ACC112 (cell line): ENCODE data around the gene TNNT3.
A peak's percentile ranks its signal among the peaks of the same experiment; 100 is the strongest.

ENCODE experiments used
- H2AFZ ChIP-seq: fragments of 200-600 bp; sonication (generic); one replicate; pipeline ENCODE4 v1.6.0; 2017; ENCODE audit warnings: antibody characterized with exemption, low read length; ENCODE audit not compliant: unreplicated experiment
- H3K27ac ChIP-seq: fragments of 200-600 bp; sonication (generic); 2 replicates; pipeline ENCODE4 v1.5.1; 2014; ENCODE audit warnings: low read depth, mild to moderate bottlenecking, antibody characterized with exemption, low read length, moderate library complexity
- H3K27me3 ChIP-seq: fragments of 200-600 bp; sonication (generic); 2 replicates; pipeline ENCODE4 v1.6.1; 2014; ENCODE audit warnings: mild to moderate bottlenecking, antibody characterized with exemption, low read length, moderate library complexity, mixed read lengths; ENCODE audit not compliant: insufficient read depth
- H3K36me3 ChIP-seq: fragments of 200-600 bp; sonication (generic); 2 replicates; pipeline ENCODE4 v1.6.1; 2016; ENCODE audit warnings: mild to moderate bottlenecking, antibody characterized with exemption, low read length, moderate library complexity, mixed read lengths; ENCODE audit not compliant: insufficient read depth
- H3K4me1 ChIP-seq: fragments of 200-600 bp; sonication (generic); one replicate; pipeline ENCODE4 v1.6.1; 2016; ENCODE audit warnings: low read length, mixed read lengths; ENCODE audit not compliant: insufficient read depth, unreplicated experiment, control insufficient read depth
- H3K4me3 ChIP-seq: fragments of 200-600 bp; sonication (generic); 2 replicates; pipeline ENCODE4 v1.5.1; 2014; ENCODE audit warnings: mild to moderate bottlenecking, low read depth, low read length
- H3K79me2 ChIP-seq: fragments of 200-600 bp; sonication (generic); one replicate; pipeline ENCODE4 v1.6.0; 2016; ENCODE audit warnings: low read length; ENCODE audit not compliant: control insufficient read depth, unreplicated experiment, insufficient read depth

The TNNT3 gene

DNA sequence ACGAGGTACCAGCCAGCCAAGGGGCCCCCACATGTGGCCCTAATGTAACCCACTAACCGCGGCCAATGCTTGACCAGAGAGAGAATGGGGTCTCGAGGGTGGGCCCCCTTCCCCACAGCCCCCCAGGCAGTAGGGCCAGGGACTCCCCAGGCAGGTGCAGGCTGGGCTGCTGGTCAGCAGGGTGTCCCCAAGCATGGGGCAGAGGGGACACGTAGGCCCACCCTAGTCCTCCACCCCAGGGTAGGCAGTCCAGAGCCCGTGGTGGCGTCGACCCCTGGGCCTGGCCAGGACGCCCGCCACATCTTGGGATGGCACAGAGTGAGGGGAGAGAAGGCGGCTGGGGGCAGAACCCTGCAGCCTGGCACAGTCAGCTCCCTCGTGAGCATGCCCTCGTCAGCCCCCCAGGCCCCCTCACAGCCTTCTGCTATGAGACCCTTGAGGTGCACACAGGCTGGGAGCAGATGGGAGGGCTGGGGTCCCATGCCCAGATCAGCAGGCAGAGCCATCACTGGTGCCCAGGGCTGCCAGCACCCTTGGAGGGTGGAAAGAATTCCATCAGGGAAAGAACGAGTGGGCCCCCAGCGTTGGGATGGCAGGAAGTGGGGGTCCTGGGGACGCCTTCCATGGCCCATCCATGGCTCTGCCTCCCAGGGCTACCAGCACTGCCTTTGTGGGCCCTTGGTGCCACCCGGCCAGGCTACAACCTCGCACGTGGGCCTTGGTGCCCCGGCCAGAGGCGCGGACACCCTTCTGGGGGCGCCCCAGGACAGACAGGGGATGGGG, 6.1 kb downstream of the TNNT3 start:
- Histone ChIP-seq H3K27ac (no peak overlapping the region), H3K79me2 (no peaks in the 10 kb centered on the region), H3K27me3 (no peaks in the 10 kb centered on the region), H2AFZ (no peak overlapping the region), H3K36me3 (no peaks in the 10 kb centered on the region), H3K4me1 (peaks cover 11% of the 10 kb centered on the region), H3K4me3 (no peak overlapping the region)

DNA sequence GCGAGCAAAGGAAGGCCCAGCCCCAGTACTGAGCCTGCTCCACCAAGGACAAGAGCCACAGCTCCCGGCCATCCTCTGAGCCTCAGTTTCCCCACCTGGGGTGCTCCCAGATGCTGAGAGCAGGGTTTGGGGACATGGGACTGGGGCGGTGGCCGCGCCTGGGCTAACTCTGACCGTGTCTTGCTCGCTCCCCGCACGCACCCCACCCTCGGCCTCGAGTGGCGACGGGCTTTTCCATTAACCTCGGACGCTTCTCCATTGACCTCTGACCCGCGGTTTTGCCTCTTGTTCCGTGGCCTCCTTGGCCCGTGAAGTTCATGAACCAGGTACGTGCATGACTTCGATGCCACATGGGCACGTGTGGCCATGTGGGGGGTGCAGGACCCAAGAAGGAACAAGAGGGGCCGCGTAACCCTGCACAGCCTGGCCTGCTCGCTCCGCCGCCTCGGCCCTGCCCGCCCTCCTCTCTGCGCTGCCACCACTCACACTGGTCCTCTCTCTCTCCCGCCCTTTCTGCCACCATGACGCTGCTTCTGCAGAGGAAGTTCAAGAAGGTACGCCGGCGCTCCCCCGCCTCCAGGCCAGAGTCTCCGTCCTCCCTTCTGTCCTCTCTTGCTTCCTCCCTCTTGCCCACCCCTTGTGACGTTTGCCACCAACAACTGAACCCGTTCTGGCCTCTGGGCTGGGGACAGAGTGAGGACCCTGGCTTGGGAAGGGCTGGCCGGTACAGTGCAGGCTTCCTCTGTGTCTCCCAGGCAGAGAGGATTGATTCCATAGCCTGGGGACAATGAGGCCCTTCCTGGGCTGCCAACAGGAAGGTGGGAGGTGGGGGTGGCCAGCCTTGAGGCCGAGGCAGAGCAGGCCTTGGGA, 6.9 kb downstream of the TNNT3 start:
- Histone ChIP-seq H3K4me3 (no peak overlapping the region), H2AFZ (no peak overlapping the region), H3K4me1 (peaks cover 12% of the 10 kb centered on the region), H3K27ac (no peak overlapping the region), H3K27me3 (no peaks in the 10 kb centered on the region), H3K36me3 (no peaks in the 10 kb centered on the region), H3K79me2 (no peaks in the 10 kb centered on the region)

DNA sequence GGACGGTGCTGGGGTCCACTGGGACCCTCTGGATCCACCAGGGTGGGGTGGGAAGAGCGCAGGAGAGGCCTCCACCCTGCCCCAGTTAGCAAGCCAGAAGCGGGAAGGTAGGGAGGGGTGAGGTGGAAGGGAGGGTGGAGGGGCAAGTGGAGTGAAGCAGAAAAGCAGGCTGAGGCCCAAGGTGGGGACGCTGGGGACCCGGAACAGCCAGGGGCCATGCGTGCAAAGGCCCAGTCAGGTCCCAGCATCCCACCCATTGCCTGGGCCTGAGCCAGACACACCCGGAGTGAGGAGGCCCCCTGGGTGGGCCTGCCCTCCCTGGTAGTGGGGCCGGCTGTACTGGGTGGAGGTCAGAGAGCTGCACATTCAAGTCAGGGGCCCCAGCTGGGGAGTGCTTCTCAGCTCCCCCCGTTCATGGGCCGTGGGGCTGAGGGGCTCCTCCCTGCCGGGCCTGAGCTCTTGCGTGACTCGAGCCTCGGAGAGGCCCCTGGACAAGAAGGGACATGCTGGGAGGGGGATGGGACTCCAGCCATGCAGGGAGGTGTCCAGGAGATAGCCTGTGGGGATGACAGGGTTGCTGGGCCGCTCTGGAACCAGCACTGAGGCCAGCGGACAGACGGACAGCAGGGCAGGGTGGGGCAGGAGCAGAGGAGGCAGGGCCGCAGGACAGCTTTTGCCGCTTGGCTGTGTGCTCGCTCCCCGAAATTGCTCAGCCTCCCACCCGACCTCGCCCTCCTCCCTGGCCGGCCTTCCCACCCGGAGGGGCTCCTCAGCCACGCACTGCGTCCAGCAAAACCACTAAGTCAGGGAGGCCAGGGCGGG, 7.7 kb downstream of the TNNT3 start:
- no peaks in the 10 kb centered on the region for H3K27me3 ChIP-seq
- H2AFZ ChIP-seq: no peak overlapping the region
- H3K79me2 ChIP-seq: no peaks in the 10 kb centered on the region
- H3K4me3 ChIP-seq: no peak overlapping the region
- no peak overlapping the region for H3K27ac ChIP-seq
- H3K36me3 ChIP-seq: no peaks in the 10 kb centered on the region
- peaks cover 8% of the 10 kb centered on the region for H3K4me1 ChIP-seq

DNA sequence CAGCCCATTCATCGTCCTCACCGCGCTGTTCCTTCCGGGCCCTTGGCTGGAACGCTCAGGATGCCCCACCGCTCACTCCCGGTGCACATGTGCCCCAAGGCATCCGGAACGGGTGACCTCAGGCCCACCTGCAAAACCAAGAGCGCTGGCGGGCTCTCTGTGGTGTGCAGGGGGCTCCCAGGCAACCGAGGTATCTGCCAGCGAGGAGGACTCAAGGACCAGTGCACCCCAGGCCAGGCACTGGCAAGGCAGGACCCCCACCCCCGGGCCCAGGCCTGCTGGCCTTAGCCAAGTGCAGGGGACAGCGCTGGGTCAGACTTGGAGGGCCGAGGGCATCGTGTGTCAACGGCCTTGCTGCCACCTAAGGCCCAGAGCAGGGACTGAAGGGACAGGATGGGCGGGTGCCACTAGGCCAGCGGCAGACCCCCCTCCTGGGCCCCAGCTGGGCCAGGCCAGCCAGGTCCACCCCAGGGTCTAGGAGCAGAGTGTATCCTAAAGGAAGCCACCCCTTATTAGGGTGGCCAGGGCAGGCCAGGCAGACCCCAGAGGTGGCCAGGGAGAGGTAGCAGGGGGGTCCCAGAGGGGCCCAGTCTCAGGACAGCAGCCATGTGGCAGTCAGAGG, 8.5 kb downstream of the TNNT3 start:
- no peak overlapping the region for H3K27ac ChIP-seq
- H3K4me1 ChIP-seq: peaks cover 8% of the 10 kb centered on the region
- no peaks in the 10 kb centered on the region for H3K36me3 ChIP-seq
- H3K27me3 ChIP-seq: no peaks in the 10 kb centered on the region
- H2AFZ ChIP-seq: no peak overlapping the region
- no peaks in the 10 kb centered on the region for H3K79me2 ChIP-seq
- H3K4me3 ChIP-seq: no peak overlapping the region

DNA sequence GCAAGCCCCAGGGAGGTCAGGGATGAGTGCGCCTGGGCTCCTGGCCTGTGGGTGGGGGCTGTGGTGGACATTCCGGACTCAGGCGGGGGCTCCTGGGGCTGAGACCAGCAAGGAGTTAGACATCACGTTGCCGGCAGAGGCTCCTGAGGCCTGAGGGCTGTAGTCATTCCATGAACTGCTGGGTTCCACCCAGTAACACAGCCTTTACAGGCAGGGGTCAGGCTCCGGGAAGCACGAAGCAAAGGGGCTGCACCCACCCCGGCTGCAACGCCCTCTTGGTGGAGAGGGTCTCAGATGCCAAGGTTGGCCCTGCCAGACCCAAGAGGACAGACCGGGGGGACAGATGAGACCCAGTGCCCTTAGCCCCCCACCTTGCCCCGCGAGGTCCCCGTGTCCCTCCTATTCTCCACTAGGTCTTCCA, 9.0 kb downstream of the TNNT3 start:
- Histone ChIP-seq H3K4me1 (peaks cover 8% of the 10 kb centered on the region), H3K27me3 (no peaks in the 10 kb centered on the region)

DNA sequence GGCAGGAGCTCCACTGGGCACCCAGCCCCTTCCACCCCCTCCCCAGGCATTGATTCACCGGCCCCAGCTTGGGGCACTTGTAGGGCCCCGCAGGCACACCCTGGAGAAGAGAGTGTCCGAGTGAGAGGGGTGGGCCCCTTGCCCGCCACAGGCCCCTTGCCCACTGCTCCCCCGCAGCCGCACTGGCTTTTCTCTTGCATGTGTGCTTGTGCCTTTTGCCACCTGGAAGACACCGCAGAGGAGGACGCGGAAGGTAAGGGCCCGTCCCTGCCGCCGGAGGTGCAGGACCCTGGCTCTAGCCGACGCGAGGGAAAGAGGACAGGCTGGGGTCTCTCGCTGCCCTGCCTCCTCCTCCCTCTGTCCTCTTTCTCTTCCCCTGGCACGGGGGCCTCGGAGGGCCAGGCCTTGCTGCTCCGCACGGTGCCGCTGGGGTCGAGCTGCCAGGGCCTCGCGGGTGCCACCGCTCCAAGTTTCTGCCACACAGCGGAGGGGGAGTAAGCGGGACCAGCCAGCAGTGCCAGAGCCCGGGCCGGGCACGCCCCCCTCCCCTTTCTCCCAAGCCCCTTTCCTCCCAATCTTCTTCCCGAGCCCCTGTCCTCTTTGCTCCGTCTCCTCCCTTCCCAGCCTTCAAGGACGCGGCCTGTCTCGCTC, 9.5 kb downstream of the TNNT3 start:
- Histone ChIP-seq H3K79me2 (no peaks in the 10 kb centered on the region), H3K27ac (no peak overlapping the region), H3K4me3 (no peak overlapping the region), H2AFZ (no peak overlapping the region), H3K4me1 (peaks cover 8% of the 10 kb centered on the region), H3K36me3 (no peaks in the 10 kb centered on the region), H3K27me3 (0 out of 2 replicates have a peak, but pooled peaks cover under 1% of the 10 kb centered on the region)

More for the DNA sequence above, 9.0 kb downstream of the TNNT3 start:
- H3K79me2 ChIP-seq: no peaks in the 10 kb centered on the region
- H3K36me3 ChIP-seq: no peaks in the 10 kb centered on the region
- no peak overlapping the region for H3K27ac ChIP-seq
- no peak overlapping the region for H2AFZ ChIP-seq
- no peak overlapping the region for H3K4me3 ChIP-seq

DNA sequence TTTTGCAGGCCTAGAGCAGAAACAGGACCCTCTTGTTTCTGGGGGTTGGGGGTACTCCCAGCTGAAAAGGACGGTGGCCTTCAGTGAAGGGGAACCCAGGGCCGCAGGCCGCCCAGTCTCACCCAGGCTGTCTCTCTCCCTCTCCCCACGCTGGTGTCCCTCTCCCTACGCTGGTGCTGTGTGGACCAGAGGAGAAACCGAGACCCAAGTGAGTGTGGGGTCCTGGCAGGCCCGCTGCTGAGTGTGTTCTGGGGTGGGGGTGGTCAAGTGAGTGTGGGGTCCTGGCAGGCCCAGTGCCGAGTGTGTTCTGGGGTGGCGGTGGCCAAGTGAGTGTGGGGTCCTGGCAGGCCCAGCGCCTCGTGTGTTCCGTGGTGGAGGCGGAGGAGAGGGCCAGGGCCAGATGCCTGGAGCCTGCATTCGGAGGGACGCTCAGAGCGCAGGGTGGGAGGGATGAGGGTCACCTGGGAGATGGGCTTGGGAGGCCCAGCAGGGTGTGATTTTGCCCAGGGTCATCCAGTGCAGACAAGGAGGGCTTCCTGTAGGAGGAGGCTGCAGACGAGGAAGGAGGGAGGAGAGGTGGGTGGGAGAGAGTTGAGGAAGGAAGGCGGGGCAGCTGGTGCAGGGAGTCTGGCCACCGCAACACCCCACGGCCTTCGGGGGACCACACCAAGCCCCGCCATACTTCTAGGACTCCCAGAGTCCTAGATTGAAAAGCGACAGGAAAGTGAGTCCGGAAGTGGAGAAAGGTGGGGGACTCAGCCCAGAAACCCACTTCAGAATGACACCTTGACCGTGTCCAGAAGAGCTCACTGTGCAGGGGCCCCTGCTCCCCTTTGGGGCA, 10.3 kb downstream of the TNNT3 start:
- peaks cover 8% of the 10 kb centered on the region for H3K4me1 ChIP-seq
- no peak overlapping the region for H2AFZ ChIP-seq
- H3K27ac ChIP-seq: no peak overlapping the region
- peaks cover 6% of the 10 kb centered on the region; the same call in 1 of the 2 replicates for H3K27me3 ChIP-seq
- H3K36me3 ChIP-seq: no peaks in the 10 kb centered on the region
- no peaks in the 10 kb centered on the region for H3K79me2 ChIP-seq
- H3K4me3 ChIP-seq: no peak overlapping the region

DNA sequence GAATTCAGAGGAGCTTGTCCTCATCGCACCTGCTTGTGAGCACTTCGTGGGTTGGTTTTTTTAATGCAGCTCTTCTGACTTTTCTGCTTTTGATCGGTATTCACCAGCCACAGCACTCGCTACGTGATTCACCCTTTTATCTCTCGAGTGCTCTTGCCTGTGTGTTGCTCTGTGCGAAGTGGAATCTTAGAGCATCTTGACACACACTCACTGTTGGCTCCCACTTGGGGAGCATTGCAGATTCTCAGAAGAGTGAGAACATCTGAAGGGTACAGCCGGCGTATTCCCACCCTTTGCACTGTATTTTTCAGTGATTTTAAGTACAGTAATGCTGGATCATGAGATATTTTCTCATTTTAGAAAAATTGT, 10.9 kb downstream of the TNNT3 start:
- peaks cover 6% of the 10 kb centered on the region; the same call in 1 of the 2 replicates for H3K27me3 ChIP-seq

DNA sequence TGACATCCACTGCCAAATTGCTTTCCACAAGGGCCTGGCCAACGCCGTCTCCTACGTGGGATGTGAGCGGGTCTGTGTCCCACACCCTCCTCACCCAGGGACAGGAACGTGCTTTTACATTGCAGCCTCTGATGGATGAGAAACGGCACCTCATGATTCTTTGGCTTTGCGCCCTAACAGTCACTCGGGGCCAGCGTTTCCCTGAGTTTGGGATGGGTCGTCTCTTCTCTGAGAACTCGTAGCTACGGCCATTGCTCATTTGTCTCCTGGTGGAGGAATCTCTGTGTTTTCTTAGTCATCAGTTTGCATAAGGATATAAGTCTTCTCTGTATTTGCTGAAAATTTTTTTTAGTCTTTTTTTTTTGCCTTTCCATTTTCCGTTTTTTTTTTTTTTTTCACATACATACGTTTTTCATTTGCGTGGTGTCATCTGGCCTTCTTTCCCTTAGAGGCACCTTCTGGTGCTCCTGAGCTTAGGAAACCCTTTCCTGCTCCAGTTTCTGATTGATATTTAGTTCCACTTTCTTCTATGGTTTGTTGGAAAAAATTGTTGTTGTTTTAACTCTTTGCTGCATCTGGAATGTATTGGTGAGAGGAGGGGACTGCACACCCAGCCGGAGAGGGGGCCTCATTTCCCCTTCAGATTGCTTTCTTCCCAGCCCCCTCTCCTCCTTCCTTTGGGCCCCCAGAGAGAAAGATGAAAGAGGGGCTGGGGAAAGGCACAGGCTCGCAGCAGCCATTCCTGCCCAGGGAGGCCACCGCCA, 12.0 kb downstream of the TNNT3 start:
- Histone ChIP-seq H3K36me3 (no peaks in the 10 kb centered on the region), H2AFZ (peak overlapping the region; percentile 59), H3K4me1 (peaks cover 8% of the 10 kb centered on the region), H3K27me3 (peaks cover 6% of the 10 kb centered on the region; the same call in 1 of the 2 replicates), H3K4me3 (peak overlapping the region; percentile 31), H3K27ac (no peak overlapping the region), H3K79me2 (no peaks in the 10 kb centered on the region)

More for the DNA sequence above, 10.9 kb downstream of the TNNT3 start:
- H3K4me1 ChIP-seq: peaks cover 8% of the 10 kb centered on the region
- no peak overlapping the region for H3K4me3 ChIP-seq
- H2AFZ ChIP-seq: no peak overlapping the region
- no peaks in the 10 kb centered on the region for H3K36me3 ChIP-seq
- no peak overlapping the region for H3K27ac ChIP-seq
- no peaks in the 10 kb centered on the region for H3K79me2 ChIP-seq
